Kasumi-1 (cell line): Measurements from ENCODE around the gene THBD.

Experiments
- DNase-seq, 2 experiments: peaks; one replicate each; lab custom pipeline; 2025; lab: John Stamatoyannopoulos, UW

THBD gene

DNA sequence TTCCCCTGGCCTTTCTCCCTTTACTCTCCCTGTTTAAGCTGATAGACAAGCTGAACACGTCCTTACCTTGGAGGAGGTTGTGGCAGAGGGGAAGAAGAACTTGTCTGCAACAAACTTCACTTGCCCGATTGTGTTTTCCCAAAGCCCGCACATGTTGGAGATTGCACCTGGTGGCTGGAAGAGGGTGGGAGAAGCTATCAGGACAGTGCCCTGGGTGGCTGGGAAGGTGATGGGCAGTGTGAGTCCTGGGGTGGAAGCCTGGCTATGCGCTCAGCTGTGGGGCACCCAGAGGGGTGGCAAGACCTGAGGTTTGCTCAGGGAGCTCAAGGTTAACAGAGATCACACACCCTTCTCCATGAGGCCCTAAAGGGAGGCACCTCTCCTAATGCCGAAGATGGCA is 39.4 kb downstream of the THBD start:
- DNase-seq, result no peak

DNA sequence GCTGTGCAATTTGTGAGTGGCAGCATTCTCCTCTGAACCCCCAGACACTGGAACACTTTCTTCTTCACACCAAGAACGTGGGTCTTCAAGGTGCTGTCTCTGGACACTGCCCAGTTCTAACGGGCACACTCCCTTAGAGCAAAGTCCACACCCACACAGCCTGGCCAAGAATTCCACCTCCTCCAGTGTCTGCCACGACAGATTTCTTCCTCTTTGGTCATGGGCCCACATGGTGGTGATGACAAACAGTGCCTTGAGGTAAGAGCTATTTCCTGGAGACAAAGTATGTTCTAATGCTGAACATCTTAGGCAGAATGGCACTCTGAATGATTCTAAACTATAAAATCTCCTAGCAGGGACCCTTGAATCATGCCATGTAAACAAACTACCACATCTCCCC is 39.8 kb downstream of the THBD start:
- no peak for DNase-seq

DNA sequence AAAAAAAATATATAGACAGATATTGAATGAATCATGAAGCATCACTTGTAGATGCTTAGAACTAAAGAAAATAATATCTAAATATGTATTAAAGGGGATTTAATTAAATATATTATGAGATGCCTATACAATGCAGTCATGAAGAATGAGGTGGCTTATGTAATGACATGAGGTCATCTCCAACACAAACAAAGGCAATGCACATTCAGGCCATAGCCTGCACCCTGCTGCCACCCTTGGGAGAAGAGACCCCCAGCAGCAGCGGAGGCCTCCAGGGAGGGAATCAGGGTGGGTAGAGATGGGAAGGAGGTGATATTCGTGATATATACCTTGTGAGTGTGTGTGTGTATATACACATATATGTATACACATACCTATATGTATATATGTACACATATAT is 40.8 kb downstream of the THBD start:
- DNase-seq, result no peak

DNA sequence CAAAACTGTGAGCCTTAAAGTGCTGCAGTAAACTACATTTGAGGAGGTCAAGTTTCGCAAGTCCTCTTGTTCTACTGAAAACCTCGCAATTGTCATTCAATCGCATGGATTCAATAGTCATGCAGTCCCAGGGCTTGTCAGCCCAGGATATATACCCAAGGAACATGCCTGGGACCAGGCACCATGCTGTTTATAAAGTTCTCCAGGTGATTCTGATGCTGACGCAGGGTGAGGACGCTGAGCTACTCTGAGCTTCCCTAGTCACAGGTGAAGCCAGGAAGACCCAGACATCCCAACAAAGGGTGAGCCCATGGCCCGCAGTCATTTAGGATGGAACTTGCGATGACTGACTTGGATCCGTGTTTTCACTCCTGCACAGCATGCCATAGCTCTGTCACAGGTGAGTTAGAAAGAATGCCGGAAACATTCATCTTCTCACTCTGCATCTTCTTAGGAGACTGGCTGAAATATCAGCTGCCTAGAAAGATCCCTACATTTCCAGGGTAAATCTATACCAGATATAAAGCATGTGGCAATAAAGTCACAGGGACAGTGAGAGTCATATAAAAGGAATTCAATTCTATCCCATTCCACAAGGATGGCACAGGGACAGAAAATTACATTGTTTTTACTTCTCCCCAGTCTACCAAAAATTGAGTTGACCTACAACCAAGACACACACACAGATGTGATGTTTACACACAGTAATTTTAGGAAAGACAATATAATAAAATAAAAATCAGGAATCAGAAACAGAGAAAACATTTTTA is 41.4 kb downstream of the THBD start:
- no peak for DNase-seq

DNA sequence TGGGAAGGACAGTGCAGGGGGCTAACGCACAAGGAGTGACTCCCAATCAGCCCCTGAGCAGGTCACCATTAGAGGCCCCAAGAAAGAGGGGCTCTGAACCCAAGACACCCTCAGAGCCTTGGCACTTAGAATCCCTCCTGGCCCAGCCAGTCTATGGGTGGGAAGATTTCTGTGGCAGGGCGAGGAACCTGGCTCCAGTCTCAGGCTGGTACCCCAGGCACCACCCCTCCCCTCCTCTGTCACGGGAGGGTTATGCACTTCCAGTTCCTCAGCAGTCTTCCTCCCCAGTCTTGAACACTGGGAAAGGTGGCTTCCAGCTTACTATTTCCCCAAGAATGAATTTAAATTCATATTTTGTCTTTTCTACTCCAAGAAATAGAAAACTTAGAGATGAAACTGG is 42.0 kb downstream of the THBD start:
- DNase-seq, result no peak

DNA sequence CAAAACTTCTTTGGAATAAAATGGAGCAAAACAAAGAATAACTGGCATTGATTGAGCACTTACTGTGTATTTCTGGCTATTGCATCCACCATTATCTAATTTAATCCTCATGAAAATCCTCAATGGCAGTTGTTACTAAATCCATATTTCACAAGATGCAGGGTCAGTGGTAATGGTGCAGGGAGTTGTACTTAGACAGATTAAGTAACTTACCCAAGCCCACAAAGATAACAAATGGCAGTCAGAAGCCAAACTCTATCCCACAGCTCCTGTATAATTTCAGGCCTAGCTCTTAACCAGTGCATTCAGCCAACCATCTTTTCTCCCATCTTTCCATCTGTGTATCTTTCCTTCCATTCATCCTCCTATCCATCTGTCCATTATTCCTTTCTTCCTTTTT is 43.7 kb downstream of the THBD start:
- DNase-seq, result no peak

DNA sequence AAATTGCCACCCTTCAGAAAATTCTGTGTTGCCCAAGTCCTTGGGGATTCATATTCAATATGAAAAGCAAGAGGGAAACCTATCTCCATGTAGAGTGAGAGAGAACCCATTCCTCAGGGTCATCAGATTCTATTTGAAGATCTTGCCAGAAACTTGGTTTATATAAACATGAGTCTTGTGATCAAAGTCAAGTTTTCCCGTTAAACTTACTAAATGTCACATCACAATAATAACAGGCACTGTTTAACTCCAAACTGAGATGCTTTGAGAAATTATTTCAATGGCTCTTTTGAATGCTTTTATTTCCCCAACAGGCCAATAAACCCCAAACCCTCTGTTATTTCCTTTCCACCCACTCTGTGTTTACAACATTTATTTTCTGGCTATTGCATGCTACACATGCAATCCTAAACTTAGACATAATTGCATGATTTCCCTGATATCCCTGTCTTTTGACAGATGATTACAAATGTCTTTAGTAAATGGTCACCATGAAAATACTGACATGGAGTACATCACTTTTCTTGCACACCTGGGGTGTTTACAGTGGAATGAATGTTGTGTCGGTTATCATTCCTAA is 45.5 kb downstream of the THBD start:
- no peak for DNase-seq

DNA sequence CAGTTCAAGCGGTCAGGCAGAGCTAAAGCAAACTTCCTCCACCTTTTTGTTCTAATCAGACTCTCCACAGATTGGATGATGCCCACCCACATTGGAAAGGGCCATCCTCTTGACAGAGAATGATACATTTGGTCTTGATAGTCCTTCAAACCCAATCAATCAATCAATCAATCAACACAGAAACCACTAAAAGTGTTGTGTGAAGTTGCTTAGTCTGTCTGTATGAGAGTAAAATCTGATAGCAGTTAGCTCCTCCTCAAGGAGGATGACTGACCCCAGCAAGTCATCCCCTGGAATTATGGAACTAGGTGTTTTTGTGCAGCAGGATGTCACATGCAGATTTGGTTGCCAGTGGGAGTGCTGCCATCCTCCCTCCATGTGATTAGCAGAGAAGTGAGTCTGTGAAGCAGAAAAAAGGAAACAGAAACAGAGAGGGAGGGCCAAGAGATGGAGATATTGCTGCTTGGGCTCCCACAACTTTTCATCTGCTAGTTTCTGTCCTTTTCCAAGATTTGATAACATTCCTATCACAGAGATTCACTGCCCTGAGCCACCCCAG is 46.3 kb downstream of the THBD start:
- no peak for DNase-seq

DNA sequence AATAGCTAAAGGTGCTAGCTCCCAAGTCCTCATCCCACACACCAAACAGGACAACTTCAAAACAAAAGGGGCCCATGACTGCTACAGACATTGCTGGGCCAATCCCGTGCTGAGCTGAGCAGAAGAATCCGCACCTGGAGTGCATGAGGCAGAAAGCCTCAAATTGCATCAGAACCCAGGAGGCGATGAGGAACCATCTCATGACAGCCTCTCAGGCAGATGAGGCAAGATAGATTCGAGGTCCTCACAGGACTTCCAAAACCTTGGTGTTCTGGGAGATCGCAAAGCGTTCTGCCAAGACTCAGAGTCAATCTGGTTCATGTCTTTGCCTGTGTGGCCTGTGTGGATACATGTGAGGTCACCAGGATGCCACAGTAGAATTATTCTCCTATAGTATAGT is 47.2 kb downstream of the THBD start:
- DNase-seq, result no peak

DNA sequence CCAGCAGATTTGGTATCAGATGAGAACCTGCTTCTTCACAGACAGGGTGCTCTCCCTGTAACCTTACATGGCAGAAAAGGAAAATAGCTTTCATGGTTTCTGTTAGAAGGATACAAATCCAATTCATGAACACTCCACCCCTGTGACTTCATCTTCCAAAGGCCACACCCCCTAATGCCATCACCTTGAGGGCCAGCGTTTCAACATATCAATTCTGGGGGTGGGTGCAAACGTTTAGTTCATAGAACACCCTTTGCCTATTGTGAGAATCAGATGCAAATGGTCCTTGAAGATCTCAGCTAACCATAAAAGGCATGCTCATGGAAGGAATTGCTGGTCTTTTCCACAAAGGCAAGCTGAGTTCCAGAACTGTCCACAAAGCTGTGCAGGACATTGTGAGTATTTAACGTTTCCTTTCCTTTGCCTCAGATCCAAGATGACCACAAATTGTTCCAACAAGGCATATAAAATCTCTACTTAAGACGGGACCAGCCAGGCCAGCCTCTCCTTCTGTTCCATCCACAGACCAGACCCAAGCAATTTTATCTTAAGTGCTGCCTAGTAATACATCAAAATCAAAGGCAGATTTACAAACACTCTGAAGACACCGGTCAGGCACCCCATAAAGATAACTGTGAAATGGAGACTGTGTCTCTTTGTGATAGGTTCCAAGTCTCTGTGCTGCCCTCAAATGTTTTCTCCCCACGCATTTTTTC is 49.1 kb downstream of the THBD start:
- DNase-seq, result no peak

DNA sequence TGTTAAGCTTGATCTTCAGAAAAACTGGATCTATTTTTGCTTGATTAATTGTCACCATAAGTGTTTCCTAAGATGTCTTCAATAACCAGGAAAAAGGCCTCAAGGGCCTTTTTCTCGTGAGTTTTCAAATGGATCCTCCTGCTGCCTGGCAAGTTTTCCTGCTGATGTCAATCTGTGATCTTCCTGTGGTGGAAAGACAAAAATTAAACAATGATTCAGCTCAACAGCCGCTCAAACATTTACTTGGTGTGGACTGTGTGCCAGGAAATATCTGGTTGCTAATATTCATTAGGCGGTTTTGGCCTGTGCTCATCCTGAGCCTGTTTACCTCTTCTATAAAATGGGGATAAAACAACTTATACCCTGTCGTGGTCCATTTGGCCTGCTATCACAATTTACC is 49.7 kb downstream of the THBD start:
- DNase-seq, result no peak

DNA sequence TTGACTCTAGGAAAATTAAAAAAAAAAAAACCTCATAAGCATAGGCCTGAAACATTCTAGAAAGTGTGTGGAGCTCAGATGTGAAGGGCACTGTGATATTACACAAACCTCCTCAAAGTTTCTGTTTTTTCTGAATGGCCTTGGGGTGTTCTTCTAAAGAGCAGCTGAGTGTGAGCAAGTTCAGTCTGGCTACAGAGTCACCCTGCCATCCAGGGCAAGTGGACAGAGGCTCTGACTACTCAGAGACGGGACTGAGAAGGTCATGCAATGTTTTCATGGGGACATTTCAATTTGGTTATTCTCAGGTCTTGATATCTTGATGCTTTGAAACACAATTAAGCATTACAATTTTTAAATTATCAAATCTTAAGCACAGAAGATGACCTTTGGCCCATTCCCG is 51.0 kb downstream of the THBD start:
- DNase-seq, result no peak

DNA sequence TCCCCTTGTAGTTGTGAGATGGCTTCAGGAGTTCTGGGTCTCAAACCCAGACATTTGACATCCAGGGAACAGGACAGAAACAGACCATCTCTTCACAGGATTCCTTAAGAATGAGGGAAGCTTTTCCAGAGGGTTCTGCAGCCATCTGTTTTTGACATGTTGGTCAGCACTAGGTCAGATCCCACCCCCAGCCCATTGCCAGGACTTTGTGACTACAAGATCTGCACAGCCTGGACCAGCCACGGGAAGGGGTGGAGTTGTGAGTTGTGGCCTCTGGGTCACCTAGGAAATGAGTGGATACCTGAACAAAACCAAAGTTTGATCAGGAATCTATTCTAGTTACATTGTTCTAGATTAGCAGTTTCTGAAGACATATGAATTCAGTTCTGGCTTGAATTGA is 53.5 kb downstream of the THBD start:
- no peak for DNase-seq
